WTC11 (cell line): ENCODE data around the gene DUSP5.

Source experiments
- NR2C2 ChIP-seq: sonication (generic); formaldehyde crosslinking; IDR thresholded peaks from 2 replicates; pipeline ENCODE4 v1.8.0; 2022; ENCODE audit warnings: mild to moderate bottlenecking, missing genetic modification reagents
- TP53 ChIP-seq: sonication (generic); formaldehyde crosslinking; IDR thresholded peaks from 2 replicates; pipeline ENCODE4 v1.8.1; 2023; ENCODE audit warnings: mild to moderate bottlenecking, missing genetic modification reagents
- TF ChIP-seq, protein P1 (sequence below): fragments of 200-600 bp; IDR thresholded peaks from 2 replicates; pipeline ENCODE4 v1.8.0; 2022; ENCODE audit warnings: antibody characterized with exemption

DNA sequence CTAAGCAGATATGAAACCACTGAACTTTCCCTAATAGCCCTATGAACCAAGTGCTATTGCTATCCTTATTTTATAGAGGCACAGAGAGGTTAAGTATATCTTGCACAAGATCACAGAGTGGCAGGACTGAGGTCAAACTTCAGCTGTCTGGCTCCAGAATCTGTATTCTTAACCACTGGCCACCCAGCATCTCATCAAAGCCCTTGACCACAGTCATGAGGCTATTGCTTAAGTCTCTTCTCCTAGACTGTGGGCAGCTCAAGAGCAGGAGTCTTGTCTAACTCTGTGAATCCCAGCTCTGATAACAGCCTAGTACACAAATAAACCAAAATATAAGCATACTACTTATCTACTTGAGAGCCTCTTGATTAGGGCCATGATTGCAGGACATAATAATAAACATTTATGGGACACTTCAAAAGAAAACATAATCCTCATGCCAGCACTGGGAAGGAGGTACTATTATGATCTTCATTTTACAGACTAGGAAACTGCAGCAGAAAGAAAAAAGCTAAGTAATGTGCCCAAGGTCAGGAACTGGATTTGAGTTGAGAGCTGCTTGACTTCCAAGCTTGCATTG is 47.3 kb downstream of the DUSP5 start:
- TF ChIP-seq, protein P1, sequence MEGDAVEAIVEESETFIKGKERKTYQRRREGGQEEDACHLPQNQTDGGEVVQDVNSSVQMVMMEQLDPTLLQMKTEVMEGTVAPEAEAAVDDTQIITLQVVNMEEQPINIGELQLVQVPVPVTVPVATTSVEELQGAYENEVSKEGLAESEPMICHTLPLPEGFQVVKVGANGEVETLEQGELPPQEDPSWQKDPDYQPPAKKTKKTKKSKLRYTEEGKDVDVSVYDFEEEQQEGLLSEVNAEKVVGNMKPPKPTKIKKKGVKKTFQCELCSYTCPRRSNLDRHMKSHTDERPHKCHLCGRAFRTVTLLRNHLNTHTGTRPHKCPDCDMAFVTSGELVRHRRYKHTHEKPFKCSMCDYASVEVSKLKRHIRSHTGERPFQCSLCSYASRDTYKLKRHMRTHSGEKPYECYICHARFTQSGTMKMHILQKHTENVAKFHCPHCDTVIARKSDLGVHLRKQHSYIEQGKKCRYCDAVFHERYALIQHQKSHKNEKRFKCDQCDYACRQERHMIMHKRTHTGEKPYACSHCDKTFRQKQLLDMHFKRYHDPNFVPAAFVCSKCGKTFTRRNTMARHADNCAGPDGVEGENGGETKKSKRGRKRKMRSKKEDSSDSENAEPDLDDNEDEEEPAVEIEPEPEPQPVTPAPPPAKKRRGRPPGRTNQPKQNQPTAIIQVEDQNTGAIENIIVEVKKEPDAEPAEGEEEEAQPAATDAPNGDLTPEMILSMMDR, result no peak
- TF ChIP-seq TP53 (no peak), NR2C2 (CRISPR knock-in tag) (no peak)
